OCI-LY1 (cell line): ENCODE data around the gene GRID2.
"Not testable (repeated sequence)": the region's sequence is repeated elsewhere in the genome, so short reads cannot be mapped to it uniquely, and the experiment has no call there.

Experiments used
- H2AFZ ChIP-seq: fragments of 200-600 bp; sonication (generic), shearing (Covaris generic); 2 replicates; pipeline ENCODE4 v1.6.0; 2014; ENCODE audit warnings: antibody characterized with exemption, mild to moderate bottlenecking, low read length
- H3F3A ChIP-seq: fragments of 200-600 bp; sonication (generic), shearing (Covaris generic); 2 replicates; pipeline ENCODE4 v1.6.0; 2014; ENCODE audit warnings: mild to moderate bottlenecking, antibody characterized with exemption, low read length, moderate library complexity; ENCODE audit not compliant: insufficient read depth
- H3K27ac ChIP-seq: fragments of 200-600 bp; sonication (generic); 2 replicates; pipeline ENCODE4 v1.5.1; 2014; ENCODE audit warnings: low read length, mixed run types, mild to moderate bottlenecking, low read depth; ENCODE audit not compliant: poor library complexity, severe bottlenecking
- H3K27me3 ChIP-seq: fragments of 200-600 bp; sonication (generic); 2 replicates; pipeline ENCODE4 v1.6.0; 2014; ENCODE audit warnings: antibody characterized with exemption, mild to moderate bottlenecking, low read length, moderate library complexity; ENCODE audit not compliant: insufficient read depth
- H3K36me3 ChIP-seq: fragments of 200-600 bp; sonication (generic); 2 replicates; pipeline ENCODE4 v1.6.1; 2014; ENCODE audit warnings: mild to moderate bottlenecking, antibody characterized with exemption, low read length, moderate library complexity, mixed read lengths; ENCODE audit not compliant: insufficient read depth
- H3K4me1 ChIP-seq: fragments of 200-600 bp; sonication (generic); 2 replicates; pipeline ENCODE4 v1.5.1; 2014; ENCODE audit warnings: mild to moderate bottlenecking, low read length, moderate library complexity; ENCODE audit not compliant: insufficient read depth, severe bottlenecking
- H3K4me2 ChIP-seq: fragments of 200-600 bp; sonication (generic), shearing (Covaris generic); 2 replicates; pipeline ENCODE4 v1.6.1; 2014; ENCODE audit warnings: low read length
- H3K4me3 ChIP-seq: fragments of 200-600 bp; sonication (generic); 2 replicates; pipeline ENCODE4 v1.5.1; 2014; ENCODE audit warnings: low read length, low read depth, mild to moderate bottlenecking, mixed read lengths; ENCODE audit not compliant: poor library complexity, severe bottlenecking
- H3K79me2 ChIP-seq: fragments of 200-600 bp; shearing (Covaris generic); 2 replicates; pipeline ENCODE4 v1.6.1; 2016; ENCODE audit warnings: mixed run types, low read length, mixed read lengths; ENCODE audit not compliant: insufficient read depth
- H3K9ac ChIP-seq: fragments of 200-600 bp; sonication (generic), shearing (Covaris generic); 2 replicates; pipeline ENCODE4 v1.6.1; 2014; ENCODE audit warnings: mild to moderate bottlenecking, low read length, mixed read lengths
- H3K9me2 ChIP-seq: fragments of 200-600 bp; sonication (generic), shearing (Covaris generic); 2 replicates; pipeline ENCODE4 v1.6.1; 2014; ENCODE audit warnings: low read depth, mild to moderate bottlenecking, low read length, mixed read lengths
- H3K9me3 ChIP-seq: fragments of 200-600 bp; shearing (Covaris generic); 2 replicates; pipeline ENCODE4 v1.6.1; 2014; ENCODE audit warnings: low read length, mixed read lengths
- H4K20me1 ChIP-seq: fragments of 200-600 bp; sonication (generic), shearing (Covaris generic); 2 replicates; pipeline ENCODE4 v1.6.0; 2016; ENCODE audit warnings: mild to moderate bottlenecking, low read length; ENCODE audit not compliant: insufficient read depth
- CTCF ChIP-seq: fragments of 200-600 bp; sonication (generic), shearing (Covaris generic); IDR thresholded peaks from 2 replicates; pipeline ENCODE4 v1.5.1; 2017; ENCODE audit warnings: mild to moderate bottlenecking, antibody characterized with exemption, low read length, moderate library complexity, mixed read lengths
- EZH2 ChIP-seq: fragments of 200-600 bp; sonication (generic), shearing (Covaris generic); IDR thresholded peaks from 2 replicates; pipeline ENCODE4 v1.8.0; 2017; ENCODE audit warnings: borderline replicate concordance, mixed run types, mild to moderate bottlenecking, antibody characterized with exemption, low read length, moderate library complexity, mixed read lengths

The GRID2 gene

GRCh38 chr4:93289831-93290230 is 986.1 kb downstream of the GRID2 start:
- Histone ChIP-seq H3K4me2 (no peak overlapping the region), H3K27me3 (no peaks in the 10 kb centered on the region), H3K9me3 (no peaks in the 10 kb centered on the region), H3K9me2 (no peaks in the 10 kb centered on the region), H3K36me3 (no peaks in the 10 kb centered on the region), H3F3A (0 out of 2 replicates have a peak, but pooled peaks cover 3% of the 10 kb centered on the region), H3K79me2 (peaks cover 21% of the 10 kb centered on the region), H2AFZ (no peak overlapping the region), H4K20me1 (no peaks in the 10 kb centered on the region), H3K9ac (no peak overlapping the region), H3K4me1 (peaks cover 8% of the 10 kb centered on the region), H3K27ac (no peak overlapping the region), H3K4me3 (no peak overlapping the region)
- TF ChIP-seq CTCF (no peak), EZH2 (no peak)

GRCh38 chr4:93299118-93299517 is 995.4 kb downstream of the GRID2 start:
- Histone ChIP-seq H3K4me2 (peak overlapping the region; percentile 55), H3K9ac (peak overlapping the region; percentile 25; the same call in 1 of the 2 replicates)

GRCh38 chr4:93300780-93301555 is 997.2 kb downstream of the GRID2 start:
- not testable (repeated sequence) for H4K20me1 ChIP-seq, H3K9me2 ChIP-seq, H3K9me3 ChIP-seq, H3K27me3 ChIP-seq, H3F3A ChIP-seq, H2AFZ ChIP-seq, H3K36me3 ChIP-seq
- Histone ChIP-seq H3K4me3 (peak overlapping the region; percentile 61), H3K4me2 (peak overlapping the region; percentile 58), H3K9ac (peak overlapping the region; percentile 65), H3K79me2 (peaks cover 27% of the 10 kb centered on the region), H3K27ac (peak overlapping the region; percentile 87), H3K4me1 (peaks cover 57% of the 10 kb centered on the region)

More at GRCh38 chr4:93299118-93299517, 995.4 kb downstream of the GRID2 start:
- H3K4me3 ChIP-seq, result peak overlapping the region; percentile 33
- H3K27ac ChIP-seq, result peak overlapping the region; percentile 52
- H3K27me3 ChIP-seq, result no peaks in the 10 kb centered on the region
- H3K4me1 ChIP-seq, result peaks cover 41% of the 10 kb centered on the region
- no peak overlapping the region for H2AFZ ChIP-seq
- H3K36me3 ChIP-seq, result no peaks in the 10 kb centered on the region
- no peaks in the 10 kb centered on the region for H3K9me2 ChIP-seq
- no peaks in the 10 kb centered on the region for H4K20me1 ChIP-seq
- H3K79me2 ChIP-seq, result peaks cover 31% of the 10 kb centered on the region
- TF ChIP-seq EZH2 (no peak), CTCF (no peak)
- no peaks in the 10 kb centered on the region for H3K9me3 ChIP-seq
- no peaks in the 10 kb centered on the region for H3F3A ChIP-seq

GRCh38 chr4:93302310-93302709 is 998.5 kb downstream of the GRID2 start:
- peak overlapping the region; percentile 61 for H3K4me3 ChIP-seq
- H3F3A ChIP-seq, result no peaks in the 10 kb centered on the region
- no peaks in the 10 kb centered on the region for H3K9me2 ChIP-seq
- H3K9ac ChIP-seq, result peak overlapping the region; percentile 65
- peak overlapping the region; percentile 87 for H3K27ac ChIP-seq
- no peaks in the 10 kb centered on the region for H3K36me3 ChIP-seq
- H3K9me3 ChIP-seq, result no peaks in the 10 kb centered on the region
- H4K20me1 ChIP-seq, result no peaks in the 10 kb centered on the region
- TF ChIP-seq CTCF (no peak), EZH2 (no peak)
- peak overlapping the region; percentile 58 for H3K4me2 ChIP-seq
- H3K79me2 ChIP-seq, result peaks cover 26% of the 10 kb centered on the region
- H2AFZ ChIP-seq, result no peak overlapping the region
- H3K27me3 ChIP-seq, result no peaks in the 10 kb centered on the region
- peaks cover 57% of the 10 kb centered on the region for H3K4me1 ChIP-seq
